ENCODE data around the gene CCR4. TPM values are rescaled to one million over a fixed set of nuclear protein-coding genes. Genes with fewer than 3 reads are reported as not detected.
A peak's percentile ranks its signal among the peaks of the same experiment; 100 is the strongest.

The CCR4 gene
- total and polyA plus RNA-seq, 11 donors: 0.01 to 1.8 (median 0.32) TPM; not detected in 8

GRCh38 chr3:32910954-32911353 is 40.5 kb upstream of the CCR4 start:
- Histone ChIP-seq H3K36me3 (no peaks in the 10 kb centered on the region), H3K9me3 (no peaks in the 10 kb centered on the region), H3K4me1 (peaks cover 0 to 3% (median 0%) of the 10 kb centered on the region in 12 donors), H3K27ac (no peak overlapping the region), H3K4me3 (no peak overlapping the region), H3K27me3 (no peaks in the 10 kb centered on the region)
- DNase-seq: no peak
- no peak for ATAC-seq
- intact Hi-C loops (cut with DNase I): no loop called here
- no peak for TF ChIP-seq POLR2A (IDR thresholded peaks at IDR 0.05)
- TF ChIP-seq, protein P1, sequence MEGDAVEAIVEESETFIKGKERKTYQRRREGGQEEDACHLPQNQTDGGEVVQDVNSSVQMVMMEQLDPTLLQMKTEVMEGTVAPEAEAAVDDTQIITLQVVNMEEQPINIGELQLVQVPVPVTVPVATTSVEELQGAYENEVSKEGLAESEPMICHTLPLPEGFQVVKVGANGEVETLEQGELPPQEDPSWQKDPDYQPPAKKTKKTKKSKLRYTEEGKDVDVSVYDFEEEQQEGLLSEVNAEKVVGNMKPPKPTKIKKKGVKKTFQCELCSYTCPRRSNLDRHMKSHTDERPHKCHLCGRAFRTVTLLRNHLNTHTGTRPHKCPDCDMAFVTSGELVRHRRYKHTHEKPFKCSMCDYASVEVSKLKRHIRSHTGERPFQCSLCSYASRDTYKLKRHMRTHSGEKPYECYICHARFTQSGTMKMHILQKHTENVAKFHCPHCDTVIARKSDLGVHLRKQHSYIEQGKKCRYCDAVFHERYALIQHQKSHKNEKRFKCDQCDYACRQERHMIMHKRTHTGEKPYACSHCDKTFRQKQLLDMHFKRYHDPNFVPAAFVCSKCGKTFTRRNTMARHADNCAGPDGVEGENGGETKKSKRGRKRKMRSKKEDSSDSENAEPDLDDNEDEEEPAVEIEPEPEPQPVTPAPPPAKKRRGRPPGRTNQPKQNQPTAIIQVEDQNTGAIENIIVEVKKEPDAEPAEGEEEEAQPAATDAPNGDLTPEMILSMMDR (IDR thresholded peaks at IDR 0.05): no peak
- WGBS, 4 donors: 92 to 98% (median 95%) methylated on average over 2 of the region's 2 CpGs

DNA sequence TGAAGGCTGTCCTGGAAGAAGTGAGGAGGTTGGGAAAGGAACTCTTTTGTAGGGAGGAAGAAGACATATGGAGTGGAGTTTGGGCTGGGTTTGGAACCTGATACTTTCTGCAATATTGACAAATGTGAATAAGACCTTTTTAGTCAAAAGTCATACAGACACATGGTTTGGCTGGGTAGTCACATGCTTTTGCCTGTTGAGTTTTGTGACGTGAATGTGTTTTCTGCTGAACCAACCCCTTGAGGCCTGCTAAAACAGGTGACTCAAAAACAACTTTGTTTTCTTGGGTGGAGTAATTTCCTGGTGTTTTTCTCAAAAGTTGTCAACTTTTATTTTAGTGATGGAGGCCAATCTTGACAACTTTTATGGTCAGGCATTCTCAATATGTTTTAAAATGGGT is 39.4 kb upstream of the CCR4 start:
- intact Hi-C loops (cut with DNase I): no loop called here
- Histone ChIP-seq H3K4me3 (no peak overlapping the region), H3K4me1 (peaks cover 0 to 3% (median 0%) of the 10 kb centered on the region in 12 donors), H3K27me3 (no peaks in the 10 kb centered on the region), H3K27ac (no peak overlapping the region), H3K9me3 (peaks cover 0 to 8% (median 0%) of the 10 kb centered on the region in 12 donors), H3K36me3 (no peaks in the 10 kb centered on the region)
- DNase-seq (no peak), ATAC-seq (no peak)
- 79 to 96% (median 90%) methylated on average over 1 of the region's 1 CpG for WGBS, 4 donors
- TF ChIP-seq POLR2A (IDR thresholded peaks at IDR 0.05): no peak
- TF ChIP-seq, protein P1 (IDR thresholded peaks at IDR 0.05): no peak

GRCh38 chr3:32913790-32914446 is 37.5 kb upstream of the CCR4 start:
- DNase-seq (no peak), ATAC-seq (peak in 2 of 4 donors; percentile 22 to 88)
- H3K4me1 ChIP-seq: peaks cover 0 to 3% (median 0%) of the 10 kb centered on the region in 12 donors
- no peaks in the 10 kb centered on the region for H3K27me3 ChIP-seq
- H3K9me3 ChIP-seq: peaks cover 0 to 12% (median 0%) of the 10 kb centered on the region in 12 donors
- no peak overlapping the region for H3K4me3 ChIP-seq
- WGBS, 4 donors: 42 to 58% (median 49%) methylated on average over 7 of the region's 7 CpGs
- intact Hi-C loops (cut with DNase I): no loop called here
- H3K36me3 ChIP-seq: no peaks in the 10 kb centered on the region
- no peak overlapping the region for H3K27ac ChIP-seq
- TF ChIP-seq, protein P1 (IDR thresholded peaks at IDR 0.05): no peak
- TF ChIP-seq POLR2A (IDR thresholded peaks at IDR 0.05): no peak

DNA sequence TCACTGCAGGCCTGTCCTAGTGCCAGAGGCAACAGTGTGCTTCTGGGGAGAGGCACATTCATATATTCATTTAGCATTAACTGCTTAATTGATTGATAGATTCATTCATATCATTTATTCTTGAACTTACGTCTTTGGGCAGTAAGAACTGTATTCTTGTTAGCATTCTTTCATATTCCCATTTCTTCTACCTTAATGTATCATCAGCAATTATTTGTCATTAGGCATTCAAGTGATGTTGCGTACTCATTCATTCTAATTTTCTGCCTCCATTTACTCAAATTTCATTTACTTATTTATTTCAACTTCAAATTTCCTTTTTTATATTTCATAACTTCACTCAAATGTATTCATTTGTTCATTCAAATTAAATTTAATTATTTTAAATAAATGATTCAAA is 31.5 kb upstream of the CCR4 start:
- H3K4me1 ChIP-seq: no peaks in the 10 kb centered on the region
- WGBS, 4 donors: 82 to 91% (median 89%) methylated on average over 2 of the region's 2 CpGs
- intact Hi-C loops (cut with DNase I): no loop called here

More for the DNA sequence above, 31.5 kb upstream of the CCR4 start:
- ATAC-seq (no peak), DNase-seq (no peak)
- no peak for TF ChIP-seq POLR2A (IDR thresholded peaks at IDR 0.05)
- TF ChIP-seq, protein P1 (IDR thresholded peaks at IDR 0.05): no peak
- Histone ChIP-seq H3K36me3 (no peaks in the 10 kb centered on the region), H3K9me3 (peaks cover 0 to 12% (median 0%) of the 10 kb centered on the region in 12 donors), H3K27me3 (no peaks in the 10 kb centered on the region), H3K27ac (no peak overlapping the region), H3K4me3 (no peak overlapping the region)

Measured in heart left ventricle (tissue), 16 donors.